GM12878 (cell line): ENCODE measurements around the gene SLC47A2.

Source experiments
- CHD4 ChIP-seq: fragments of 200-600 bp; sonication (generic); IDR thresholded peaks from 2 replicates; pipeline ENCODE4 v1.6.1; 2016; ENCODE audit warnings: mild to moderate bottlenecking
- CREB1 ChIP-seq: IDR thresholded peaks from 2 replicates; pipeline ENCODE4 v1.6.1; 2012; ENCODE audit warnings: low read depth, mild to moderate bottlenecking, inconsistent platforms
- ESRRA ChIP-seq: IDR thresholded peaks from 2 replicates; pipeline ENCODE4 v1.6.1; 2012; ENCODE audit warnings: mild to moderate bottlenecking, low read length, improper control_type of control experiment
- HDAC2 ChIP-seq: fragments of 200-600 bp; sonication (generic); IDR thresholded peaks from 2 replicates; pipeline ENCODE4 v1.6.1; 2017
- JUNB ChIP-seq: IDR thresholded peaks from 2 replicates; pipeline ENCODE4 v1.6.1; 2016; ENCODE audit warnings: antibody characterized with exemption, mild to moderate bottlenecking
- NRF1 ChIP-seq: conservative IDR thresholded peaks from 2 replicates; pipeline ENCODE4 v1.6.1; 2011; ENCODE audit warnings: mild to moderate bottlenecking, low read depth, low read length, improper control_type of control experiment
- SMC3 ChIP-seq: IDR thresholded peaks from 2 replicates; pipeline ENCODE4 v1.6.1; 2011; ENCODE audit warnings: low read length, improper control_type of control experiment, borderline replicate concordance
- SPI1 ChIP-seq: IDR thresholded peaks from 2 replicates; pipeline ENCODE4 v1.6.1; 2011; ENCODE audit warnings: low read depth, mild to moderate bottlenecking, low read length, moderate library complexity, borderline replicate concordance; ENCODE audit not compliant: insufficient read depth
- WRNIP1 ChIP-seq: IDR thresholded peaks from 2 replicates; pipeline ENCODE4 v1.6.1; 2011; ENCODE audit warnings: low read depth, low read length, improper control_type of control experiment, borderline replicate concordance
- ZNF274 ChIP-seq: IDR thresholded peaks from one replicate; pipeline ENCODE4 v1.8.0; 2011; ENCODE audit not compliant: insufficient read length, insufficient read depth
- TF ChIP-seq, protein P1 (sequence below), 3 experiments: IDR thresholded peaks in 2 of 3; conservative IDR thresholded peaks in 1 of 3; 2 replicates each; pipeline ENCODE4 v1.5.1; 2011; ENCODE audit warnings: low read depth in 3 of 3, low read length in 3 of 3, mild to moderate bottlenecking in 3 of 3, control low read depth in 2 of 3, moderate library complexity in 2 of 3, inconsistent platforms in 1 of 3, mixed read lengths in 1 of 3; ENCODE audit not compliant: control insufficient read depth in 2 of 3, insufficient read depth in 1 of 3; ENCODE audit errors: extremely low read depth in 1 of 3
- TF ChIP-seq, protein P2 (sequence below): fragments of 150-350 bp; IDR thresholded peaks from 2 replicates; pipeline ENCODE4 v1.6.1; 2014; ENCODE audit warnings: mild to moderate bottlenecking, low read depth, low read length
- TF ChIP-seq, protein P3 (sequence below): IDR thresholded peaks from 2 replicates; pipeline ENCODE4 v1.6.1; 2011; ENCODE audit warnings: low read depth, mild to moderate bottlenecking, low read length, moderate library complexity, borderline replicate concordance; ENCODE audit errors: extremely low read depth

DNA sequence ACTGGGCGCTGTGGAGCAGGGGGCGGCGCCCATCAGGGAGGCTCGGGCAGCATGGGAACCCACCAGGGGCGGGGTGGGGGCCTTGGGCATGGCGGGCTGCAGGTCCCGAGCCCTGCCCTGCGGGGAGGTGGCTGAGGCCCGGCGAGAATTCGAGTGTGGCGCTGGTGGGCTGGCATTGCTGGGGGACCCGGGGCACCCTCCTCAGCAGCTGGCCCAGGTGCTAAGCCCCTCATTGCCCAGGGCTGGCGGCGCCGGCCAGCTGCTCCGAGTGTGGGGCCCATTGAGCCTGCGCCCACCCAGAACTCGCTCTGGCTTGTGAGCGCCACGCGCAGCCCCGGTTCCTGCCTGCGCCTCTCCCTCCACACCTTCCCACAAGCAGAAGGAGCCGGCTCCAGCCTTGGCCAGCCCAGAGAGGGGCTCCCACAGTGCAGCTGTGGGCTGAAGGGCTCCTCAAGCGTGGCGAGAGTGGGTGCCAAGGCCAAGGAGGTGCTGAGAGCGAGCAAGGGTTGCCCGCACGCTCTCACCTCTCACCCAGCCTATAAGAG is 62.0 kb downstream of the SLC47A2 start:
- no peak for TF ChIP-seq WRNIP1
- no peak for TF ChIP-seq JUNB
- TF ChIP-seq, protein P1, sequence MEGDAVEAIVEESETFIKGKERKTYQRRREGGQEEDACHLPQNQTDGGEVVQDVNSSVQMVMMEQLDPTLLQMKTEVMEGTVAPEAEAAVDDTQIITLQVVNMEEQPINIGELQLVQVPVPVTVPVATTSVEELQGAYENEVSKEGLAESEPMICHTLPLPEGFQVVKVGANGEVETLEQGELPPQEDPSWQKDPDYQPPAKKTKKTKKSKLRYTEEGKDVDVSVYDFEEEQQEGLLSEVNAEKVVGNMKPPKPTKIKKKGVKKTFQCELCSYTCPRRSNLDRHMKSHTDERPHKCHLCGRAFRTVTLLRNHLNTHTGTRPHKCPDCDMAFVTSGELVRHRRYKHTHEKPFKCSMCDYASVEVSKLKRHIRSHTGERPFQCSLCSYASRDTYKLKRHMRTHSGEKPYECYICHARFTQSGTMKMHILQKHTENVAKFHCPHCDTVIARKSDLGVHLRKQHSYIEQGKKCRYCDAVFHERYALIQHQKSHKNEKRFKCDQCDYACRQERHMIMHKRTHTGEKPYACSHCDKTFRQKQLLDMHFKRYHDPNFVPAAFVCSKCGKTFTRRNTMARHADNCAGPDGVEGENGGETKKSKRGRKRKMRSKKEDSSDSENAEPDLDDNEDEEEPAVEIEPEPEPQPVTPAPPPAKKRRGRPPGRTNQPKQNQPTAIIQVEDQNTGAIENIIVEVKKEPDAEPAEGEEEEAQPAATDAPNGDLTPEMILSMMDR (IDR thresholded peaks at IDR 0.05 in 2 of 3, conservative IDR thresholded peaks at IDR 0.05 in 1 of 3; ENCODE audit: control insufficient read depth in 2 of 3, extremely low read depth in 1 of 3, insufficient read depth in 1 of 3, low read depth in 3 of 3, low read length in 3 of 3): no peak
- no peak for TF ChIP-seq HDAC2
- TF ChIP-seq, protein P2, sequence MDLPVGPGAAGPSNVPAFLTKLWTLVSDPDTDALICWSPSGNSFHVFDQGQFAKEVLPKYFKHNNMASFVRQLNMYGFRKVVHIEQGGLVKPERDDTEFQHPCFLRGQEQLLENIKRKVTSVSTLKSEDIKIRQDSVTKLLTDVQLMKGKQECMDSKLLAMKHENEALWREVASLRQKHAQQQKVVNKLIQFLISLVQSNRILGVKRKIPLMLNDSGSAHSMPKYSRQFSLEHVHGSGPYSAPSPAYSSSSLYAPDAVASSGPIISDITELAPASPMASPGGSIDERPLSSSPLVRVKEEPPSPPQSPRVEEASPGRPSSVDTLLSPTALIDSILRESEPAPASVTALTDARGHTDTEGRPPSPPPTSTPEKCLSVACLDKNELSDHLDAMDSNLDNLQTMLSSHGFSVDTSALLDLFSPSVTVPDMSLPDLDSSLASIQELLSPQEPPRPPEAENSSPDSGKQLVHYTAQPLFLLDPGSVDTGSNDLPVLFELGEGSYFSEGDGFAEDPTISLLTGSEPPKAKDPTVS: no peak
- TF ChIP-seq, protein P3, sequence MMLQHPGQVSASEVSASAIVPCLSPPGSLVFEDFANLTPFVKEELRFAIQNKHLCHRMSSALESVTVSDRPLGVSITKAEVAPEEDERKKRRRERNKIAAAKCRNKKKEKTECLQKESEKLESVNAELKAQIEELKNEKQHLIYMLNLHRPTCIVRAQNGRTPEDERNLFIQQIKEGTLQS: no peak
- TF ChIP-seq ZNF274: no peak
- TF ChIP-seq CHD4: no peak
- no peak for TF ChIP-seq ESRRA
- no peak for TF ChIP-seq SMC3
- TF ChIP-seq SPI1: no peak
- TF ChIP-seq NRF1: no peak
- TF ChIP-seq CREB1: no peak
